Smooth muscle cell (in vitro differentiated cells): Measurements from ENCODE around the gene FSTL4. TPM values are rescaled to one million over a fixed set of nuclear protein-coding genes. Genes with fewer than 3 reads are reported as not detected.

Experiments
- DNase-seq: peaks from one replicate; lab custom pipeline; 2025; ENCODE audit not compliant: unreplicated experiment; lab: John Stamatoyannopoulos, UW
- H2AFZ ChIP-seq: fragments of 200-600 bp; sonication (generic); 2 replicates; pipeline ENCODE4 v1.6.0; 2016; ENCODE audit warnings: antibody characterized with exemption, low read depth, mild to moderate bottlenecking
- H3F3A ChIP-seq: fragments of 200-600 bp; sonication (generic); 2 replicates; pipeline ENCODE4 v1.6.0; 2017; ENCODE audit warnings: antibody characterized with exemption, low read depth
- H3K27ac ChIP-seq: fragments of 200-600 bp; sonication (generic); 2 replicates; pipeline ENCODE4 v1.5.1; 2016; ENCODE audit warnings: low read depth, mild to moderate bottlenecking
- H3K27me3 ChIP-seq: fragments of 200-600 bp; sonication (generic); 2 replicates; pipeline ENCODE4 v1.6.1; 2016; ENCODE audit warnings: low read depth, mild to moderate bottlenecking
- H3K36me3 ChIP-seq: fragments of 200-600 bp; sonication (generic); 2 replicates; pipeline ENCODE4 v1.5.1; 2016; ENCODE audit warnings: low read depth
- H3K4me1 ChIP-seq: fragments of 200-600 bp; sonication (generic); 2 replicates; pipeline ENCODE4 v1.5.1; 2016; ENCODE audit warnings: low read depth
- H3K4me2 ChIP-seq: fragments of 200-600 bp; sonication (generic); 2 replicates; pipeline ENCODE4 v1.6.0; 2016; ENCODE audit warnings: mild to moderate bottlenecking
- H3K4me3 ChIP-seq: fragments of 200-600 bp; sonication (generic); 2 replicates; pipeline ENCODE4 v1.5.1; 2016; ENCODE audit warnings: mild to moderate bottlenecking
- H3K79me2 ChIP-seq: fragments of 200-600 bp; sonication (generic); 2 replicates; pipeline ENCODE4 v1.6.0; 2016; ENCODE audit warnings: low read depth, mild to moderate bottlenecking
- H3K9ac ChIP-seq: fragments of 200-600 bp; sonication (generic); 2 replicates; pipeline ENCODE4 v1.6.0; 2016; ENCODE audit warnings: low read depth
- H3K9me3 ChIP-seq: fragments of 200-600 bp; sonication (generic); replicated peaks from 2 replicates; pipeline ENCODE4 v1.5.1; 2016; ENCODE audit warnings: low read depth
- H4K20me1 ChIP-seq: fragments of 200-600 bp; sonication (generic); 2 replicates; pipeline ENCODE4 v1.6.0; 2016; ENCODE audit warnings: low read depth
- WGBS: methylation state at CpG from one replicate; pipeline ENCODE4 v1.1.7; 2016; ENCODE audit warnings: low lambda C conversion rate; 5-methylcytosine and 5-hydroxymethylcytosine counted together
- polyA plus RNA-seq: library from polyadenylated mRNA; unstranded; fragments of >200 nt; fragmentation: Nextera tagmentation; extraction: Ambion mirVana; gene quantifications from 2 replicates; pipeline ENCODE4 v1.2.1, GENCODE V29; 2016
- total RNA-seq: library from RNA; depleted of rRNA; stranded (reverse); fragments of >200 nt; gene quantifications from 2 replicates; pipeline ENCODE4 v1.2.3, GENCODE V29; 2014
- TF ChIP-seq, protein P1 (sequence below): fragments of 200-600 bp; sonication (generic); IDR thresholded peaks from 2 replicates; pipeline ENCODE4 v1.5.1; 2017; ENCODE audit warnings: borderline replicate concordance, mild to moderate bottlenecking, antibody characterized with exemption; ENCODE audit not compliant: insufficient read depth, poor library complexity, severe bottlenecking

The FSTL4 gene
- total and polyA plus RNA-seq, 2 experiments from 2014 or later, result 0.49 TPM; not detected in 1

DNA sequence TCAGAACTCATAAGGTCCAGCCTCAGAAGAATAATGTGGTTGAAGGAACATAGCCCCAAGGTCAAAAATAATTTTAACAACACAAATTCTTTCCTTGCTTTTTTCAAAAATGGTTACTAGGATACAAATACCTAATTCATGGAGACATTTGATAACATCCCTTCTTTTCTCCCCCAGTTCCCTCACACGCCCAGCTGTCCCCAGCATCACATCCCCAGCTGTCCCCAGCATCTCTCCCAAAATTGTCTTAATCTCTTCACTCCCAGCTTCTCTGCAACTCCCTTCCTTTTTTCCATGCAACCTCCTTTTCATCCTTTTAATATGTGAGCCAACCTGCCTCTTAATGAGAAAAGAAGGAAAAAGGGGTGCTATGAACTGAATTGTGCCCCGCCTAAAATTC is 77.8 kb downstream of the FSTL4 start:
- Histone ChIP-seq H3K27me3 (peaks cover 14% of the 10 kb centered on the region), H3K9me3 (no peaks in the 10 kb centered on the region), H3K9ac (no peak overlapping the region), H3K4me3 (no peak overlapping the region), H3K79me2 (no peaks in the 10 kb centered on the region), H3F3A (no peaks in the 10 kb centered on the region), H4K20me1 (no peaks in the 10 kb centered on the region), H3K4me2 (no peak overlapping the region), H3K36me3 (no peaks in the 10 kb centered on the region), H3K4me1 (peaks cover 4% of the 10 kb centered on the region), H2AFZ (no peak overlapping the region), H3K27ac (no peak overlapping the region)
- no peak for DNase-seq
- TF ChIP-seq, protein P1, sequence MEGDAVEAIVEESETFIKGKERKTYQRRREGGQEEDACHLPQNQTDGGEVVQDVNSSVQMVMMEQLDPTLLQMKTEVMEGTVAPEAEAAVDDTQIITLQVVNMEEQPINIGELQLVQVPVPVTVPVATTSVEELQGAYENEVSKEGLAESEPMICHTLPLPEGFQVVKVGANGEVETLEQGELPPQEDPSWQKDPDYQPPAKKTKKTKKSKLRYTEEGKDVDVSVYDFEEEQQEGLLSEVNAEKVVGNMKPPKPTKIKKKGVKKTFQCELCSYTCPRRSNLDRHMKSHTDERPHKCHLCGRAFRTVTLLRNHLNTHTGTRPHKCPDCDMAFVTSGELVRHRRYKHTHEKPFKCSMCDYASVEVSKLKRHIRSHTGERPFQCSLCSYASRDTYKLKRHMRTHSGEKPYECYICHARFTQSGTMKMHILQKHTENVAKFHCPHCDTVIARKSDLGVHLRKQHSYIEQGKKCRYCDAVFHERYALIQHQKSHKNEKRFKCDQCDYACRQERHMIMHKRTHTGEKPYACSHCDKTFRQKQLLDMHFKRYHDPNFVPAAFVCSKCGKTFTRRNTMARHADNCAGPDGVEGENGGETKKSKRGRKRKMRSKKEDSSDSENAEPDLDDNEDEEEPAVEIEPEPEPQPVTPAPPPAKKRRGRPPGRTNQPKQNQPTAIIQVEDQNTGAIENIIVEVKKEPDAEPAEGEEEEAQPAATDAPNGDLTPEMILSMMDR, result no peak
- WGBS, result 94% methylated on average over 2 of the region's 2 CpGs

DNA sequence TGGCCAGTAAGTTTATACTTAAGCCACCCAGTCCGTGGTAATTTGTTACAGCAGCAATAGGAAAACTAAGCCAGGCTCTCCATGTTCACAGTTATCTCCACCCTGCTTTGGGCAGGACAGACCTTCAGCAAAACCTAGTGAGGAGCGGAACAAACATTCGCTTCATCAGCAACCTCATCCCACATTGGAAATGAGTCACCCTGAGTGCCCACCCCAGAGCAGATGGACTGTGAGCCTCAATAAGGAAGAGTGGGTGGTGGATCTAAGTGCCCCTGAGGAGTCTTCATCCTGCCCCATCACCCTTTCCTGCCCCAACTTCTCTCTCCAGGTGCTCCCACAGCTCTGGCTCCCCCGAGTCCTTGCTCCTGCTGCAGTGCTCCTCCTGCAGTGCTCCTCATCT is 78.8 kb downstream of the FSTL4 start:
- Histone ChIP-seq H3K4me2 (no peak overlapping the region), H3K36me3 (no peaks in the 10 kb centered on the region), H3F3A (no peaks in the 10 kb centered on the region), H2AFZ (no peak overlapping the region), H3K27me3 (peaks cover 14% of the 10 kb centered on the region), H3K4me3 (no peak overlapping the region), H3K4me1 (peaks cover 4% of the 10 kb centered on the region), H3K9me3 (no peaks in the 10 kb centered on the region), H3K27ac (no peak overlapping the region), H4K20me1 (no peaks in the 10 kb centered on the region), H3K79me2 (no peaks in the 10 kb centered on the region), H3K9ac (no peak overlapping the region)
- 57% methylated on average over 4 of the region's 4 CpGs for WGBS
- TF ChIP-seq, protein P1, result no peak
- no peak for DNase-seq

DNA sequence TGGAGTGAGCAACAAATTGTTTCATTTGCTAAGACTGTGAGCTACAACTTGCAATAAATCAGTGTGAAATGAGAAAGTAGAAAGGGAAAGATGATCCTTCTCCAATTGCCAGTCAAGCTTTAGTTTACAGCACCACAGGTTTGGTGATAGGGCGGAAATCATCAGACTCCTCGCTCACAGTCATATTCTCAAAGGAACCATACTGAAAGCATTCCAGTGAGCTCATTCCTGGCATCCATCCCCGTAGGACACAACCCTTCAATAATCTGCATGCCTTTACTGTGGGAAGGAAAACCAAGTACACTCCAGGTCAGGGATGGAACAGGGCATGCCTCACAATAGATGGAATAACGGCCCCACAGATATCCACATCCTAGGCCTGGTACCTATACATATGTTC is 80.7 kb downstream of the FSTL4 start:
- H2AFZ ChIP-seq, result no peak overlapping the region
- WGBS, result 53% methylated on average over 4 of the region's 4 CpGs
- H3K4me2 ChIP-seq, result no peak overlapping the region
- peaks cover 4% of the 10 kb centered on the region for H3K4me1 ChIP-seq
- H3K9ac ChIP-seq, result no peak overlapping the region
- DNase-seq, result no peak
- no peaks in the 10 kb centered on the region for H4K20me1 ChIP-seq
- no peaks in the 10 kb centered on the region for H3K36me3 ChIP-seq
- no peaks in the 10 kb centered on the region for H3K27me3 ChIP-seq
- H3K9me3 ChIP-seq, result no peaks in the 10 kb centered on the region
- H3K4me3 ChIP-seq, result no peak overlapping the region
- TF ChIP-seq, protein P1, result no peak
- no peaks in the 10 kb centered on the region for H3K79me2 ChIP-seq
- H3F3A ChIP-seq, result no peaks in the 10 kb centered on the region
- peak overlapping the region; percentile 36 for H3K27ac ChIP-seq

DNA sequence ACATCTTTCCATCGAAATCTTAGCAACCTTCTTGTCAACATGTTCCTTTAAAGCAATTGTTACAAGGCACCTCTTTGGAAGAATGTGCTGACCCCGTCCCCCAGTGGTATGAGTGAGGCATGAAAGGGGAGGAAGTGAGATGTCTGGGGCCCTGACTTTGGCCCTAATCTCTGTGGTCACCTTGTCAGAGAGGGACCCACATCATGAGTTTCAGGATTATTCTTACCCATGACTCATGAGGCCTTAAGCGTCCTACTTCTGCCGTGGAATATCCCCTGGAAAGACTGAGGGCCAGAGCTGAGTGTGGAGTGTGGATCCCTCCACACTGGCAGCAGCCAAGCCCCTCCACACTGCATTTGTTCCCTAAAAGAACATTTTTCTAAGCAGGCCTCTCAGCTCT is 81.2 kb downstream of the FSTL4 start:
- Histone ChIP-seq H2AFZ (no peak overlapping the region), H3K4me2 (no peak overlapping the region), H3K9me3 (no peaks in the 10 kb centered on the region), H3K9ac (no peak overlapping the region), H3K27me3 (no peaks in the 10 kb centered on the region), H3F3A (no peaks in the 10 kb centered on the region), H3K4me3 (no peak overlapping the region), H4K20me1 (no peaks in the 10 kb centered on the region), H3K4me1 (peaks cover 4% of the 10 kb centered on the region), H3K36me3 (no peaks in the 10 kb centered on the region), H3K27ac (peak overlapping the region; percentile 36), H3K79me2 (no peaks in the 10 kb centered on the region)
- WGBS, result 57% methylated on average over 4 of the region's 4 CpGs
- TF ChIP-seq, protein P1, result no peak
- no peak for DNase-seq
